ENCODE measurements around the gene SHMT1.

DNA sequence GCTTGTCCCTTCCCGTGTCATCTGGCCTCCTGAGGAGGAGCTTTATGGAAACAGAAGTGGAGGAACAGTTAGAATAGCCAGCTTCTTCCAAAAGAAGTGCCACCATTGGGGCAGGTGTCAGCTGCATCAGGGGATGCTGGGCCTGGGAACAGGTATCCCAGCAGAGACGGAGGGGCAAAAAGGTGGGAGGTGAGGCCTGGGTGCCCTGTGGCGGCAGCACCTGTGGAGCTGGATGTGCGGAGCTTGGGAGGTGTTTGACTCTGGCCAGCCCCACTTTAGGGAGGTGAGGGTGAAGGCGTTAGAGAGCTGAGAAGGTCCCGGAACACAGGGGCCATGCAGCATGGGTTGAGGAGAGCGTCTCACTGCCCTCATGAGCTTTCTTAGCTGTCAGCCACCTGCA lies 43.0 kb downstream of the SHMT1 start:
- TF ChIP-seq, protein P1, sequence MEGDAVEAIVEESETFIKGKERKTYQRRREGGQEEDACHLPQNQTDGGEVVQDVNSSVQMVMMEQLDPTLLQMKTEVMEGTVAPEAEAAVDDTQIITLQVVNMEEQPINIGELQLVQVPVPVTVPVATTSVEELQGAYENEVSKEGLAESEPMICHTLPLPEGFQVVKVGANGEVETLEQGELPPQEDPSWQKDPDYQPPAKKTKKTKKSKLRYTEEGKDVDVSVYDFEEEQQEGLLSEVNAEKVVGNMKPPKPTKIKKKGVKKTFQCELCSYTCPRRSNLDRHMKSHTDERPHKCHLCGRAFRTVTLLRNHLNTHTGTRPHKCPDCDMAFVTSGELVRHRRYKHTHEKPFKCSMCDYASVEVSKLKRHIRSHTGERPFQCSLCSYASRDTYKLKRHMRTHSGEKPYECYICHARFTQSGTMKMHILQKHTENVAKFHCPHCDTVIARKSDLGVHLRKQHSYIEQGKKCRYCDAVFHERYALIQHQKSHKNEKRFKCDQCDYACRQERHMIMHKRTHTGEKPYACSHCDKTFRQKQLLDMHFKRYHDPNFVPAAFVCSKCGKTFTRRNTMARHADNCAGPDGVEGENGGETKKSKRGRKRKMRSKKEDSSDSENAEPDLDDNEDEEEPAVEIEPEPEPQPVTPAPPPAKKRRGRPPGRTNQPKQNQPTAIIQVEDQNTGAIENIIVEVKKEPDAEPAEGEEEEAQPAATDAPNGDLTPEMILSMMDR (IDR thresholded peaks at IDR 0.05), result no peak
- no peak for TF ChIP-seq POLR2A (IDR thresholded peaks at IDR 0.05)
